HG03439 (cell line): Measurements from ENCODE around the gene SRMS.
"Not testable (repeated sequence)": the region's sequence is repeated elsewhere in the genome, so short reads cannot be mapped to it uniquely, and the experiment has no call there.

ENCODE experiments used
- ATAC-seq: cut with Tn5 transposase; IDR thresholded peaks from one replicate; pipeline ENCODE4 v1.9.1; 2021; ENCODE audit warnings: mild to moderate bottlenecking, moderate library complexity; ENCODE audit not compliant: unreplicated experiment

The SRMS gene

DNA sequence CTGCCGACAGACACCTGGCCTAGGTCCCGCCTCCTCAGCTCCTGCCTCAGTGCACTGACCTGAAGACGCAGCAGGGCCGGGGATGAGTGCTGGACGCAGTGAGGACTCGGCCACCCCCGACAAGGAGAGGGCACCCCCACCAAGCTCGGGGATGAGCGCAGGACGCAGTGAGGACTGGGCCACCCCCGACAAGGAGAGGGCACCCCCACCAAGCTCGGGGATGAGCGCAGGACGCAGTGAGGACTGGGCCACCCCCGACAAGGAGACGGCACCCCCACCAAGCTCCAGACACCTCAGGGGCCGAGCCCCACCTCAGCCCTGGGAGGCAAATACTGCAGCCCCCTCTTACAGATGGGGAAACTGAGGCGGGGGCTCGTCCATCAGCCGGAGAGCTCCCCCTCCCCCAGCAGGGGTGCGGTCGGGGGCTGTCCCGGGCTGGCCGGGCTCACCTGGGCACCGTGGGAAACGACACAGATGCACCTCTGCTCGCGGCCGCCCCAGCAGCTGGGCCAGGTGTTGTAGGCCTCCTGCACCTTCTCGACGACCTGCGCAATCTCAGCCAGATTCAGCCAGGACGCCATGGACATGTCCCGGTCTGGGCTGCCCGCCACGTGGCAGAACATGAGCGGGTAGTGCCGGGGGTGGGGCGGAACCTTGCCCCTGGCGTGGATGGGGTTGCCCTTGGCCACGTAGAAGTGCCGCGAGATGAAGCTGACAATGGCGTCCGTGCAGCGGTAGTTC lies 19.0 kb upstream of the SRMS start:
- no peak for ATAC-seq

- ATAC-seq, result no peak
Observed at GRCh38 chr20:63565699-63566335, 18.3 kb upstream of the SRMS start.

DNA sequence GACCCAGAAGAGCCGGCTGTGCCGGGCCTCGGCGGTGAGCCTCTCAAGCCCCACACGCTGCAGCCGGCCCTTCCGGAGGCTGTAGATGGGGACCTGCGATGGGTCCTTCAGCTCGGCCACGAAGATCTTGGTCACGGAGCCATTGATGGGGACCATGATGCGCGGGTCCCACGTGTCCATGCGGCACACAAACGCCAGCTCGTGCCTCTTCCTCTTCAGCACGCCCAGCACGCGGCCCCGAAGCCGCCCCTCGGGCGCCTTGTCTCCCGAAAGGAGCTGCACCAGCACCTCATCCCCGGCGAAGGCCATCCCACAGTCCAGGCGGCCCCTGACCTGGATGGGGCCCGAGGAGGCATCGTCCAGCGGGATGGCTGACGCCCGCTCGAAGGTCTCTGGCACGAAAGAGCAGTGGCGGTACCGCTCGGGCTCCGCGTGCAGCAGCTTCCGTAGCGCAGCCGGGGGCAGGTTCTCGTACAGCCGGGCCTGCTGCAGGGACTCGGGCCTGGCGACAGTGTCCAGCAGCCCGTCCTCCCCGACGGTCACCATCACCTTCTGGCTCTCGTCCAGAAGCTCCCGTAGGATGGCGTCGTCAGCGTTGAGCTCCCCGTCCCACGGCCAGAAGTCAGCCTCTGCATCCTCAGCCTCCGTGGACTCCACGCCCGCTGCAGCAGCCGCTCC lies 17.6 kb upstream of the SRMS start:
- no peak for ATAC-seq

DNA sequence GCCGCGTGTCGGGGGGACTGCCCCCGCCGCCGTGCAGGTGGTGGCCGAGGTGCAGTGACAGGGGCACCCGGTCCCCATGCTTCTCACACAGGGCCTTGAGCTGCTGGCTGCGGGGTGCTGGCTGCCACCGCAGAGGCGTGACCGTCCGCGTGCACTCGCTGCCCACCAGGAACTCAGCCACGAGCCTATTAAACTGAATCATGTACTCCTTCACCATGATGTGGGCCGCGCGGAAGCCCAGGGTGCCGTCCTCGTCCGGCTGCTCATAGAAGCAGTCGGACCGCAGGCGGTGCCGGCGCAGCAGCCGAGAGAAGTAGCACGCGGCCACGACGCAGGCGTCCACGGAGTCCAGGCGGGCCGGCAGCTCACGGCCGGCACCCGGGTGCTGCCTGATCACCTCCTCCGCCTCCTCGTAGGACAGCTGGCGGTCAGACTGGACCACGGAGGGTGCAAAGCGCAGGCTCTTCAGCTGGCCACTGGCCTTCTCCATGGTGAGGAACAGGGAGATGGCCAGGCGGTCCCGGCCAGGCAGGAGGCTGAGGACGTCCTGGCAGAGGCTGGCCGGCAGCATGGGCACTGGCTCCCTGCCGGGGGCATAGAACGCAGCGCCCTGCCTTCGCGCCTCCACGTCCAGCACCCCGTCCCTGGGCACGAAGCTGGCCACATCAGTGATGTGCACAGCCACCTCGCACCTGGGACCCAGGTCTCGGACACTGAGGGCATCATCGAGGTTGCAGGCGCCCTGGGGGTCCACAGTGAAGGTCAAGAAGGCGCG lies 16.7 kb upstream of the SRMS start:
- no peak for ATAC-seq

DNA sequence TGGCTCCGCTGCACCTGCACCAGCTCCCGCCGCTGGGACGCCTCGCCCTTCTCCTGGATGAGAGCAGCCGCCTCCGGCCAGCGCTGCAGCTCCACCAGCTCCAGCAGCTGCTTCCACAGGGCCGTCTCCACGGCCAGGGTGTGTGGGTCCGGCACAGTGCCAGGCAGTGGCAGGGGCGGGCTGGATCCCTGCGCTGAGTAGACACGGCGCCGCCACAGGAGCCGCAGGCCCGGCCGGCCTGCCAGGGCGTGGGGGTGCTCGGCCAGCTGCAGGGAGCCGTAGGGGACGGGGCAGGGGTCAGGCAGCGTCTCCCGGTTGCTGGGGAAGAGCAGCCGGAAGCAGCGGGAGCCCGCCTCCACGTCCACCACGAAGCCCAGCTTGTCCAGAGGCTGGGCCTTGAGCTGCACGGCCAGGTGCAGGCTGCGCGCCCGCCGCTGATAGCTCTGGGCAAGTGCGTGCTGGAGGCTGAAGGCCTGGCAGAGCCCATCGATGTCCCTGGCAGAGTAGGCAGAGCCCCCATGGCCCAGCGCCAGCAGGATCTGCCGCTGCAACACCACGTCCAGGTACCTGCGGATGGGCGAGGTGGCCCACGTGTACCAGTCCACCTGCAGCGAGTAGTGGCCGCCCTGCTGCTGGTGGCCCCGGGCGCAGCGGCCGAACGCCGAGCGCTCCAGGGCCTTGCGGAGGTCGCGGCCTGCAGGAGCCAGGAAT lies 15.8 kb upstream of the SRMS start:
- ATAC-seq, result no peak

GRCh38 chr20:63562461-63563224 lies 15.1 kb upstream of the SRMS start:
- no peak for ATAC-seq

GRCh38 chr20:63561624-63562396 lies 14.3 kb upstream of the SRMS start:
- ATAC-seq, result no peak

GRCh38 chr20:63560856-63561609 lies 13.5 kb upstream of the SRMS start:
- ATAC-seq, result no peak

GRCh38 chr20:63560333-63560805 lies 12.8 kb upstream of the SRMS start:
- ATAC-seq, result no peak

GRCh38 chr20:63559485-63560332 lies 12.2 kb upstream of the SRMS start:
- ATAC-seq, result not testable (repeated sequence)

- no peak for ATAC-seq
Observed at GRCh38 chr20:63558804-63559484, 11.4 kb upstream of the SRMS start.

DNA sequence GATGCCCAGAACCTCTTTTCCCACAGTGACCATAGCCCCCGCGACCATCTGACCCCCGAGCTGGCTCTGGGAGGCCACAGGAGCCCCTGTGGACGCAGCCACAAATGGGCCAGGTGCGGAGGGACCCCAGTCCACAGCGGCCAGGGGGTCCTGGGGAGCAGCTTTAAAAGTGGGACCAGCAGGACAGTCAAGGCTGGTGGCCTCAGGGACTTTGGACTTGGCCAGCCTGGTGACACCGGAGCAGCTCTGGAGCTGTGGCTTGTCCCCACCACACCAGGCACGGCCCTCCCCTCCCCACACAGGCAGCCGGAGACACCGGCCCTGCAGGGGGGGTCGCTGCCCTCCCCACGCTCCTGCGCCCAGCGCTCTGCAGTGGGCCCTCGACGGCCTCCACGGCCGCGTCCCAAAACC lies 9.9 kb upstream of the SRMS start:
- no peak for ATAC-seq

- no peak for ATAC-seq
Observed at GRCh38 chr20:63556873-63557478, 9.4 kb upstream of the SRMS start.

- ATAC-seq, result no peak
Observed at GRCh38 chr20:63555661-63556381, 8.3 kb upstream of the SRMS start.

DNA sequence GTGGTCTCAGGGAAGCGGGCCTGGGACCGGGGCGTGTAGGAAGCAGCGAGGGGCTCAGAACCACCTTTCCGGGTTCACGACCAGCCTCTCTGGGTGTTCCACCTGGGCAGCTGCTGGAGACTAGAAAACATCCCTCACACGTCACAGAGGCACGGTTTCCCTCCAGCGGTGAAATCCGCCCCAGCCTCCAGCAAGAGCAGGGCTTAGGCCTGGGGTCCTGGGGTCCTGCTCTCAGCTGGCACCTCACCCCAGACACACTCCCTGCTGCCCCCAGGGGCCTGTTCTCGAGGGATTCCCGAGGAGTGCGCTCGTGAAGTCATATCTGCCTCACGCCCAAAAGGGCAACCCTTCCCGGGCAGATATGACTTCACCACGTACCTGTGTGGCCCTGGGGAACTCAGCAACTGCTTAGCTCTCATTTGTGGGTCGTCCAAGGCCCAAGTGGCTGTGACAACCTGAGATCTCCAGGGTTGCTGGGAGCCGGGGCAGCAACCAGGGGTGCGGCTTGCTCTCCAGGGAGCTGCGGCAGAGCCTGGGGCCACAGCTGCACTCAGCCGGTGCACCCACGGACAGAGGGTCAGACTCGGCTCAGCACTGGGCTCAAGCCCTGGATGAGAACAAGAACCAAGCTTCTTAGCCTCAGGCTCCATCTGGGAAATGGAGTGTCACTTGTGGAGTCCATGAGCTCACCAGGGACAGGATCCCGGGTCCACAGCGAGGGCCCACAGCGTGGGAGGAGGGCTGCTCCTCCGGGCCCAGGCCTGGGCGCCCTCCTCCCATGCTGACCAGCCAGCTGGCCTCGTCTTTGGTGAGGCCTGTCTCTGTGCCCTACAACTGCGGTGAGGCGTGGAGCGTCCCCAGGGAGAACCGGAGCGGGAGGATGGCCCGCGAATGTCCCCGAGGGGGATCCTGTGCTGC lies 7.1 kb upstream of the SRMS start:
- no peak for ATAC-seq
